ENCODE data around the gene ADPRH. TPM values are rescaled to one million over a fixed set of nuclear protein-coding genes. Genes with fewer than 3 reads are reported as not detected.
A peak's percentile ranks its signal among the peaks of the same experiment; 100 is the strongest.

ADPRH gene
- total and polyA plus RNA-seq, 8 donors: 0.89 to 21.4 (median 2.5) TPM; not detected in 1

DNA sequence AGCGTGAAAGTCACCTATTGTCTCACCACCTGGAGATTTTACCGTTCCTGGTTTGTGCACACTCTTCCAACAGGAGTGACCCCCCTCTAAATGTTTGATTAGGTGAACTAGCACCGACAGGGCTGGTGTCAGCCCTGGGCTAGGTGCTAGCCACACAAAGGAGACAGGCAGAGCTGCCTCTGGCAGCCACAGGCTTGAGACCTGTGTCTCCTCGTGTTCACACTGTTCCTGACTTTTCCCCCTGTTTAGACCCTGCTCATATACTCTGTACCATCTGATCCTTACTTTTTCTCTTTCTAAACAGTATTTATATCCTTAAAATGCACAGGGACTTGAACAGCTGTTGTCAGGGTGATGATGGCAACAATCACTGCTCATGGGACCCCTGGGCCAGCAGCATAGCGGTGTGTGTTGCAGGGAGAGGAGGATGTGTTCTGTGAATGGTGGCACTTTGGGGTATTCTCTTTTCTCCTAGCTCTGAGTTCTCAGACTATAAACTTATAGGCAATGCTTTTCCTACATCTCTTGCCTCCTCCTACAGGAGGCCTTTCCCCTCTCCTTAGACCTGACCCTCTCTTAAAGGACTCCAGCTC, 25.4 kb upstream of the ADPRH start:
- Histone ChIP-seq H3K9me3 (no peaks in the 10 kb centered on the region), H3K4me1 (no peaks in the 10 kb centered on the region), H3K4me3 (no peak overlapping the region), H3K27ac (no peak overlapping the region), H3K36me3 (no peaks in the 10 kb centered on the region), H3K27me3 (no peaks in the 10 kb centered on the region)
- intact Hi-C loops (cut with DNase I; ENCODE audit: low total_unique reads): no loop called here
- no peak for DNase-seq
- no peak for TF ChIP-seq EP300 (IDR thresholded peaks at IDR 0.05)
- no peak for TF ChIP-seq POLR2A (IDR thresholded peaks at IDR 0.05)
- TF ChIP-seq, protein P1, sequence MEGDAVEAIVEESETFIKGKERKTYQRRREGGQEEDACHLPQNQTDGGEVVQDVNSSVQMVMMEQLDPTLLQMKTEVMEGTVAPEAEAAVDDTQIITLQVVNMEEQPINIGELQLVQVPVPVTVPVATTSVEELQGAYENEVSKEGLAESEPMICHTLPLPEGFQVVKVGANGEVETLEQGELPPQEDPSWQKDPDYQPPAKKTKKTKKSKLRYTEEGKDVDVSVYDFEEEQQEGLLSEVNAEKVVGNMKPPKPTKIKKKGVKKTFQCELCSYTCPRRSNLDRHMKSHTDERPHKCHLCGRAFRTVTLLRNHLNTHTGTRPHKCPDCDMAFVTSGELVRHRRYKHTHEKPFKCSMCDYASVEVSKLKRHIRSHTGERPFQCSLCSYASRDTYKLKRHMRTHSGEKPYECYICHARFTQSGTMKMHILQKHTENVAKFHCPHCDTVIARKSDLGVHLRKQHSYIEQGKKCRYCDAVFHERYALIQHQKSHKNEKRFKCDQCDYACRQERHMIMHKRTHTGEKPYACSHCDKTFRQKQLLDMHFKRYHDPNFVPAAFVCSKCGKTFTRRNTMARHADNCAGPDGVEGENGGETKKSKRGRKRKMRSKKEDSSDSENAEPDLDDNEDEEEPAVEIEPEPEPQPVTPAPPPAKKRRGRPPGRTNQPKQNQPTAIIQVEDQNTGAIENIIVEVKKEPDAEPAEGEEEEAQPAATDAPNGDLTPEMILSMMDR (IDR thresholded peaks at IDR 0.05): no peak
- TF ChIP-seq POLR2AphosphoS5 (IDR thresholded peaks at IDR 0.05): no peak
- WGBS, 5 donors: 48 to 67% (median 57%) methylated on average over 5 of the region's 5 CpGs

- no peaks in the 10 kb centered on the region for H3K36me3 ChIP-seq
- no peaks in the 10 kb centered on the region for H3K4me1 ChIP-seq
- no peaks in the 10 kb centered on the region for H3K9me3 ChIP-seq
- no peak overlapping the region for H3K27ac ChIP-seq
- intact Hi-C loops (cut with DNase I; ENCODE audit: low total_unique reads): no loop called here
- DNase-seq: peak in 1 of 2 donors; percentile 11
- WGBS, 5 donors: 51 to 67% (median 65%) methylated on average over 4 of the region's 4 CpGs
- TF ChIP-seq, protein P1 (IDR thresholded peaks at IDR 0.05): no peak
- TF ChIP-seq POLR2A (IDR thresholded peaks at IDR 0.05) (no peak), POLR2AphosphoS5 (IDR thresholded peaks at IDR 0.05) (no peak), EP300 (IDR thresholded peaks at IDR 0.05) (no peak)
- H3K4me3 ChIP-seq: no peak overlapping the region
- no peaks in the 10 kb centered on the region for H3K27me3 ChIP-seq
Measured at GRCh38 chr3:119555309-119555735, 24.0 kb upstream of the ADPRH start.

- intact Hi-C loops (cut with DNase I; ENCODE audit: low total_unique reads): no loop called here
- no peak for DNase-seq
- 60 to 96% (median 81%) methylated on average over 1 of the region's 1 CpG; no CpG with 5 or more reads in 1 of the 5 donors for WGBS, 5 donors
- H3K4me3 ChIP-seq: no peak overlapping the region
- no peaks in the 10 kb centered on the region for H3K4me1 ChIP-seq
- H3K27me3 ChIP-seq: no peaks in the 10 kb centered on the region
- TF ChIP-seq POLR2AphosphoS5 (IDR thresholded peaks at IDR 0.05) (no peak), EP300 (IDR thresholded peaks at IDR 0.05) (no peak), POLR2A (IDR thresholded peaks at IDR 0.05) (no peak)
- TF ChIP-seq, protein P1 (IDR thresholded peaks at IDR 0.05): no peak
- no peaks in the 10 kb centered on the region for H3K9me3 ChIP-seq
- H3K36me3 ChIP-seq: no peaks in the 10 kb centered on the region
- H3K27ac ChIP-seq: no peak overlapping the region
Measured at GRCh38 chr3:119555929-119556328, 23.4 kb upstream of the ADPRH start.

GRCh38 chr3:119557192-119557876, 22.0 kb upstream of the ADPRH start:
- no peaks in the 10 kb centered on the region for H3K9me3 ChIP-seq
- intact Hi-C loops (cut with DNase I; ENCODE audit: low total_unique reads): no loop called here
- H3K4me3 ChIP-seq: no peak overlapping the region
- H3K27ac ChIP-seq: no peak overlapping the region
- WGBS, 5 donors: 84 to 89% (median 85%) methylated on average over 7 of the region's 7 CpGs
- H3K27me3 ChIP-seq: no peaks in the 10 kb centered on the region
- TF ChIP-seq, protein P1 (IDR thresholded peaks at IDR 0.05): no peak
- no peak for TF ChIP-seq EP300 (IDR thresholded peaks at IDR 0.05)
- TF ChIP-seq POLR2AphosphoS5 (IDR thresholded peaks at IDR 0.05): no peak
- no peak for TF ChIP-seq POLR2A (IDR thresholded peaks at IDR 0.05)
- H3K4me1 ChIP-seq: no peaks in the 10 kb centered on the region
- H3K36me3 ChIP-seq: no peaks in the 10 kb centered on the region
- no peak for DNase-seq
